GM12878 (cell line): ENCODE results near the gene CACHD1. TPM values are rescaled to one million over a fixed set of nuclear protein-coding genes. Genes with fewer than 3 reads are reported as not detected.

ENCODE experiments used
- ATAC-seq: fragments of 200-7000 bp; cut with Tn5 transposase; 3 replicates; pipeline ENCODE4 v1.9.1; 2020; ENCODE audit warnings: mild to moderate bottlenecking, moderate library complexity
- BruUV-seq: library from RNA; stranded (reverse); fragments of 400-500 nt; replicated peaks from 2 replicates; lab custom pipeline; 2021; lab: Mats Ljungman, UMichigan
- CTCF ChIA-PET: fragments of 300-600 bp; sonication (Branson Sonifier 250); formaldehyde crosslinking; extraction: SDS; loops from one replicate; lab custom pipeline; 2021; ENCODE audit warnings: inconsistent platforms; lab: Yijun Ruan, JAX
- POLR2A ChIA-PET: fragments of 350-600 bp; formaldehyde crosslinking; extraction: SDS; loops from one replicate; lab custom pipeline; 2021; ENCODE audit warnings: inconsistent platforms; lab: Charles Lee
- RAD21 ChIA-PET: fragments of 300-600 bp; sonication (Branson Sonifier 250); formaldehyde crosslinking; loops from one replicate; lab custom pipeline; 2023; ENCODE audit warnings: antibody characterized with exemption; ENCODE audit not compliant: unreplicated experiment; lab: Charles Lee
- SMC1A ChIA-PET: fragments of 300-600 bp; sonication (Branson Sonifier 250); formaldehyde crosslinking; loops from one replicate; lab custom pipeline; 2023; ENCODE audit not compliant: unreplicated experiment, uncharacterized antibody; lab: Charles Lee
- DNase-seq: peaks from one replicate; pipeline ENCODE4 v3.0.0-alpha.2; 2011; ENCODE audit warnings: low read depth, low spot score
- FAIRE-seq: peaks from 3 replicates; lab custom pipeline; 2011; peaks lifted over from hg19 to GRCh38; lab: Jason Lieb, UNC
- H2AFZ ChIP-seq: 2 replicates; pipeline ENCODE4 v1.6.0; 2011; ENCODE audit warnings: low read depth, low read length, control low read depth; ENCODE audit not compliant: control insufficient read depth
- H3K27ac ChIP-seq: 2 replicates; pipeline ENCODE4 v1.5.1; 2011; ENCODE audit warnings: control low read depth; ENCODE audit not compliant: control insufficient read depth, insufficient read depth
- H3K27me3 ChIP-seq, 2 experiments: replicated peaks in 1 of 2; 2 replicates each; pipeline versions ENCODE4 v1.6.0 to v1.6.1; 2011; ENCODE audit warnings: low read length in 1 of 2; ENCODE audit not compliant: control insufficient read depth in 2 of 2, insufficient read depth in 2 of 2
- H3K36me3 ChIP-seq, 2 experiments: 2 replicates each; pipeline ENCODE4 v1.5.1; 2011; ENCODE audit warnings: low read length in 1 of 2; ENCODE audit not compliant: control insufficient read depth in 2 of 2, insufficient read depth in 2 of 2
- H3K4me1 ChIP-seq: 2 replicates; pipeline ENCODE4 v1.6.1; 2011; ENCODE audit warnings: mild to moderate bottlenecking, low read length, moderate library complexity, mixed read lengths; ENCODE audit not compliant: control insufficient read depth, insufficient read depth
- H3K4me2 ChIP-seq: 2 replicates; pipeline ENCODE4 v1.6.0; 2011; ENCODE audit warnings: control low read depth; ENCODE audit not compliant: control insufficient read depth, insufficient read depth
- H3K4me3 ChIP-seq: fragments of 200-600 bp; sonication (generic); 2 replicates; pipeline ENCODE4 v1.5.1; 2016
- H3K79me2 ChIP-seq: 2 replicates; pipeline ENCODE4 v1.6.0; 2011; ENCODE audit warnings: low read length; ENCODE audit not compliant: control insufficient read depth, insufficient read depth
- H3K9ac ChIP-seq: 2 replicates; pipeline ENCODE4 v1.8.0; 2011; ENCODE audit warnings: low read length, control low read depth, mixed read lengths; ENCODE audit not compliant: control insufficient read depth, insufficient read depth
- H3K9me3 ChIP-seq: replicated peaks from 3 replicates; pipeline ENCODE4 v1.5.1; 2011; ENCODE audit warnings: mild to moderate bottlenecking, low read length; ENCODE audit not compliant: control insufficient read depth, insufficient read depth
- H4K20me1 ChIP-seq: 2 replicates; pipeline ENCODE4 v1.6.0; 2011; ENCODE audit not compliant: control insufficient read depth, insufficient read depth
- ATF7 ChIP-seq: fragments of 450-650 bp; IDR thresholded peaks from 2 replicates; pipeline ENCODE4 v1.6.1; 2016; ENCODE audit warnings: low read depth, mild to moderate bottlenecking
- BCL11A ChIP-seq: IDR thresholded peaks from 2 replicates; pipeline ENCODE4 v1.6.1; 2011; ENCODE audit warnings: low read depth, low read length
- CHD1 ChIP-seq: IDR thresholded peaks from 2 replicates; pipeline ENCODE4 v1.6.1; 2012; ENCODE audit warnings: low read depth, low read length, improper control_type of control experiment
- MTA3 ChIP-seq: IDR thresholded peaks from 2 replicates; pipeline ENCODE4 v1.6.1; 2012; ENCODE audit warnings: low read length, inconsistent platforms, borderline replicate concordance
- SP1 ChIP-seq: IDR thresholded peaks from one replicate; pipeline ENCODE4 v1.6.1; 2011; ENCODE audit warnings: low read depth, low read length
- SUZ12 ChIP-seq: fragments of 200-600 bp; sonication (generic); IDR thresholded peaks from one replicate; pipeline ENCODE4 v1.6.1; 2018; ENCODE audit warnings: antibody characterized with exemption, mild to moderate bottlenecking; ENCODE audit not compliant: unreplicated experiment
- WGBS: methylation state at CpG from one replicate; pipeline ENCODE4 v1.1.6; 2016; ENCODE audit warnings: low lambda C conversion rate; ENCODE audit not compliant: insufficient replicate concordance, insufficient coverage; ENCODE audit errors: missing lambda C conversion rate; 5-methylcytosine and 5-hydroxymethylcytosine counted together
- in situ Hi-C: fragments of 300-500 bp; cut with MboI; formaldehyde crosslinking; loops from 9 replicates; pipeline ENCODE4 v1.14.3; 2018; ENCODE audit warnings: mixed read lengths
- intact Hi-C: fragments of 100-400 bp; cut with micrococcal nuclease; formaldehyde crosslinking; loops from one replicate; pipeline ENCODE4 v1.14.2; 2022; ENCODE audit not compliant: unreplicated experiment
- polyA plus RNA-seq, 11 experiments: library from polyadenylated mRNA; depleted of rRNA in 4 of 11; unstranded in 6 of 11; stranded (reverse) in 5 of 11; fragments of >200 nt; fragmentation: Nextera tagmentation in 4 of 11; fragmentation: Illumina TruSeq in 1 of 11; extraction: Ambion mirVana in 4 of 11; extraction: Trizol in 1 of 11; gene quantifications; 1 replicate in 1 of 11; 2 replicates in 10 of 11; pipeline versions ENCODE4 v1.2.1 to v1.2.3, GENCODE V29; 2011 to 2016; ENCODE audit warnings: inconsistent platforms in 2 of 11, missing spikeins in 2 of 11, low read depth in 1 of 11
- total RNA-seq, 4 experiments: library from RNA; depleted of rRNA in 3 of 4; stranded (reverse); fragments of >200 nt in 3 of 4; fragmentation: Illumina TruSeq in 1 of 4; extraction: Trizol in 1 of 4; gene quantifications; 2 replicates each; pipeline versions ENCODE4 v1.2.1 to v1.2.3, GENCODE V29; 2013 to 2021
- TF ChIP-seq, protein P1 (sequence below): fragments of 450-650 bp; formaldehyde crosslinking; IDR thresholded peaks from 2 replicates; pipeline ENCODE4 v1.4.0; 2022; ENCODE audit warnings: mild to moderate bottlenecking, moderate library complexity

CACHD1 gene
- total and polyA plus RNA-seq, 10 of the 15 experiments (the other 5 are each of a cell fraction or from before 2014, with no cell fraction given), result 0.03 TPM; not detected in 9

DNA sequence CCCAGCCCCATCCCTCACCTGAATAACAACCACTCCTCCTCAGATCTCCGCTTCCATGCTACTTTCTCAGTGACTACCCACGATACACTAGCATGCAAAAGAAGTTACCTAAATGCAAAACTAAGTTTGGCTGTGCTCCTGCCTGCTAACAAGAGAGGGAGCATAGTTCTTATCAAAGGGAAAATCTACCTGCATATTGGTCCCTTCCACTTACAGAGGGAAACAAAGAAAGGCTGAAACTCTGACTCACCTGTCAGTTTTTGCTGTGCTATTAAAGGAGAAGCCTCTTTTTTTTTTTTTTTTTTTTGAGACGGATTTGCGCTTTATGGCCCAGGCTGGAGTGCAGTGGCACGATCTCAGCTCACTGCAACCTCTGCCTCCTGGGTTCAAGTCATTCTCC is 231.1 kb downstream of the CACHD1 start:
- CTCF ChIA-PET, result no interaction called here

More for the DNA sequence above, 231.1 kb downstream of the CACHD1 start:
- WGBS, result 36% methylated on average over 4 of the region's 5 CpGs
- FAIRE-seq, result no peak
- Histone ChIP-seq H3K9ac (no peak overlapping the region), H3K4me1 (no peaks in the 10 kb centered on the region), H3K9me3 (no peaks in the 10 kb centered on the region)
- ATAC-seq, result no peak
- no peak for DNase-seq
- RAD21 ChIA-PET, result no interaction called here
- TF ChIP-seq MTA3, result no peak
- TF ChIP-seq ATF7, result no peak
- no peak for TF ChIP-seq SUZ12
- TF ChIP-seq CHD1, result no peak
- no peak for TF ChIP-seq BCL11A
- no peak for TF ChIP-seq SP1
- TF ChIP-seq, protein P1, sequence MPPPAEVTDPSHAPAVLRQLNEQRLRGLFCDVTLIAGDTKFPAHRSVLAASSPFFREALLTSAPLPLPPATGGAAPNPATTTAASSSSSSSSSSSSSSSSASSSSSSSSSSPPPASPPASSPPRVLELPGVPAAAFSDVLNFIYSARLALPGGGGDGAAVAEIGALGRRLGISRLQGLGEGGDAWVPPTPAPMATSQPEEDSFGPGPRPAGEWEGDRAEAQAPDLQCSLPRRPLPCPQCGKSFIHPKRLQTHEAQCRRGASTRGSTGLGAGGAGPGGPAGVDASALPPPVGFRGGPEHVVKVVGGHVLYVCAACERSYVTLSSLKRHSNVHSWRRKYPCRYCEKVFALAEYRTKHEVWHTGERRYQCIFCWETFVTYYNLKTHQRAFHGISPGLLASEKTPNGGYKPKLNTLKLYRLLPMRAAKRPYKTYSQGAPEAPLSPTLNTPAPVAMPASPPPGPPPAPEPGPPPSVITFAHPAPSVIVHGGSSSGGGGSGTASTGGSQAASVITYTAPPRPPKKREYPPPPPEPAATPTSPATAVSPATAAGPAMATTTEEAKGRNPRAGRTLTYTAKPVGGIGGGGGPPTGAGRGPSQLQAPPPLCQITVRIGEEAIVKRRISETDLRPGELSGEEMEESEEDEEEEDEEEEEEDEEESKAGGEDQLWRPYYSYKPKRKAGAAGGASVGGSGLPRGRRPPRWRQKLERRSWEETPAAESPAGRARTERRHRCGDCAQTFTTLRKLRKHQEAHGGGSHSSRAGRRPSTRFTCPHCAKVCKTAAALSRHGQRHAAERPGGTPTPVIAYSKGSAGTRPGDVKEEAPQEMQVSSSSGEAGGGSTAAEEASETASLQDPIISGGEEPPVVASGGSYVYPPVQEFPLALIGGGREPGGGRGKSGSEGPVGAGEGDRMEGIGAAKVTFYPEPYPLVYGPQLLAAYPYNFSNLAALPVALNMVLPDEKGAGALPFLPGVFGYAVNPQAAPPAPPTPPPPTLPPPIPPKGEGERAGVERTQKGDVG (CRISPR knock-in tag), result no peak
- TF ChIP-seq, all 136 proteins: peak for 0
- intact Hi-C loops, result no loop called here
- Histone ChIP-seq H3K27me3 (no peaks in the 10 kb centered on the region; a peak in 1 of 4 replicates), H3K36me3 (no peaks in the 10 kb centered on the region), H4K20me1 (no peaks in the 10 kb centered on the region), H3K27ac (no peak overlapping the region), H3K79me2 (no peaks in the 10 kb centered on the region), H3K4me3 (no peak overlapping the region), H3K4me2 (no peak overlapping the region), H2AFZ (no peak overlapping the region)
- BruUV-seq, result no TSS peak
- in situ Hi-C loops, result no loop called here
- SMC1A ChIA-PET, result no interaction called here
- POLR2A ChIA-PET, result no interaction called here
